HepG2 (cell line): ENCODE measurements around the gene OR1J1.

ENCODE experiments used
- ATF4 ChIP-seq, 2 experiments: fragments of 450-650 bp in 1 of 2; sonication (generic) in 1 of 2; formaldehyde crosslinking; IDR thresholded peaks; 2 replicates each; pipeline versions ENCODE4 v1.5.0 to v1.8.0; 2020 to 2022; ENCODE audit warnings: mild to moderate bottlenecking in 1 of 2, missing genetic modification reagents in 1 of 2
- BRCA1 ChIP-seq: sonication (generic); formaldehyde crosslinking; IDR thresholded peaks from 2 replicates; pipeline ENCODE4 v1.4.0; 2020; ENCODE audit warnings: missing genetic modification reagents
- ELF1 ChIP-seq: sonication (generic); formaldehyde crosslinking; IDR thresholded peaks from 2 replicates; pipeline ENCODE4 v1.4.0; 2020; ENCODE audit warnings: missing genetic modification reagents
- EZH2 ChIP-seq: conservative IDR thresholded peaks from 2 replicates; pipeline ENCODE4 v1.6.1; 2012; ENCODE audit warnings: mild to moderate bottlenecking, low read depth, low read length, moderate library complexity
- FOXA3 ChIP-seq: IDR thresholded peaks from 2 replicates; pipeline ENCODE4 v1.6.1; 2016; ENCODE audit warnings: missing genetic modification reagents, missing compliant biosample characterization
- PHF8 ChIP-seq: sonication (generic); formaldehyde crosslinking; IDR thresholded peaks from 2 replicates; pipeline ENCODE4 v1.5.0; 2020; ENCODE audit warnings: missing genetic modification reagents
- ZNF710 ChIP-seq: sonication (generic); formaldehyde crosslinking; IDR thresholded peaks from 2 replicates; pipeline ENCODE4 v1.5.0; 2020; ENCODE audit warnings: mild to moderate bottlenecking, missing genetic modification reagents, borderline replicate concordance
- TF ChIP-seq, protein P1 (sequence below): sonication (generic); formaldehyde crosslinking; IDR thresholded peaks from 2 replicates; pipeline ENCODE4 v1.5.0; 2020; ENCODE audit warnings: missing genetic modification reagents
- TF ChIP-seq, protein P2 (sequence below), 2 experiments: sonication (generic) in 1 of 2; formaldehyde crosslinking in 1 of 2; IDR thresholded peaks; 2 replicates each; pipeline versions ENCODE4 v1.5.1 to v1.6.1; 2011 to 2020; ENCODE audit warnings: borderline replicate concordance in 1 of 2, low read depth in 1 of 2, low read length in 1 of 2, mild to moderate bottlenecking in 1 of 2, missing genetic modification reagents in 1 of 2, moderate library complexity in 1 of 2

GRCh38 chr9:122466456-122466855 is 11.3 kb downstream of the OR1J1 start:
- TF ChIP-seq ELF1 (no peak), FOXA3 (CRISPR knock-in tag) (no peak), ZNF710 (CRISPR knock-in tag) (no peak), ATF4 (CRISPR knock-in tag; IDR thresholded peaks at IDR 0.05) (no peak), PHF8 (CRISPR knock-in tag) (no peak), BRCA1 (CRISPR knock-in tag) (no peak), EZH2 (no peak)
- TF ChIP-seq, protein P1, sequence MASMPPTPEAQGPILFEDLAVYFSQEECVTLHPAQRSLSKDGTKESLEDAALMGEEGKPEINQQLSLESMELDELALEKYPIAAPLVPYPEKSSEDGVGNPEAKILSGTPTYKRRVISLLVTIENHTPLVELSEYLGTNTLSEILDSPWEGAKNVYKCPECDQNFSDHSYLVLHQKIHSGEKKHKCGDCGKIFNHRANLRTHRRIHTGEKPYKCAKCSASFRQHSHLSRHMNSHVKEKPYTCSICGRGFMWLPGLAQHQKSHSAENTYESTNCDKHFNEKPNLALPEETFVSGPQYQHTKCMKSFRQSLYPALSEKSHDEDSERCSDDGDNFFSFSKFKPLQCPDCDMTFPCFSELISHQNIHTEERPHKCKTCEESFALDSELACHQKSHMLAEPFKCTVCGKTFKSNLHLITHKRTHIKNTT (CRISPR knock-in tag) = no peak
- TF ChIP-seq, protein P2, sequence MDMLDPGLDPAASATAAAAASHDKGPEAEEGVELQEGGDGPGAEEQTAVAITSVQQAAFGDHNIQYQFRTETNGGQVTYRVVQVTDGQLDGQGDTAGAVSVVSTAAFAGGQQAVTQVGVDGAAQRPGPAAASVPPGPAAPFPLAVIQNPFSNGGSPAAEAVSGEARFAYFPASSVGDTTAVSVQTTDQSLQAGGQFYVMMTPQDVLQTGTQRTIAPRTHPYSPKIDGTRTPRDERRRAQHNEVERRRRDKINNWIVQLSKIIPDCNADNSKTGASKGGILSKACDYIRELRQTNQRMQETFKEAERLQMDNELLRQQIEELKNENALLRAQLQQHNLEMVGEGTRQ (IDR thresholded peaks at IDR 0.05; ENCODE audit: low read depth, low read length) = no peak
- TF ChIP-seq, protein P2 (CRISPR knock-in tag; IDR thresholded peaks at IDR 0.05; ENCODE audit: borderline replicate concordance) = no peak
